Measurements from ENCODE around the gene SYT3. TPM values are rescaled to one million over a fixed set of nuclear protein-coding genes. Genes with fewer than 3 reads are reported as not detected.
"Not testable (repeated sequence)": the region's sequence is repeated elsewhere in the genome, so short reads cannot be mapped to it uniquely, and the experiment has no call there.

The SYT3 gene
- total RNA-seq, 1 experiment from 2014 or later: not detected

DNA sequence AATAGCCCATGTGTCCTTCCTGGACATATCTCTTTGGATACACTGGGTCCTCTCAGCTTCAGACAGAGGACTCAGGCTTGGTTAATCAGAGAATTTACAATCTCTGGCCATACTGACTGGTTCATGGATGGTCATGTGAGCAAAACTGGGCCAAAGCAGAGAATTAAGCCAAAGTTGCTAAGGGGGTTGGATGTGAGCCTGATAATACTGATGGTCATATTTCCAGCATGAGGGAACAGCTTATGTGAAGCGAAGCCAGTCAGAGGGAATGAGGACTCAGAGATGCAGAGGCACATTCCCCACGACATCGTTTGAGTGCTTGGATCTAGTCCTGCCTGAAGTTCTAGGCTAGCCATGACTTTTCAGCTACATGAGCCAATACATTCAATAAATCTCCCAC is 49.5 kb downstream of the SYT3 start:
- no peaks in the 10 kb centered on the region for H3K36me3 ChIP-seq (ENCODE audit: control insufficient read depth, insufficient read depth, low read length)
- POLR2A ChIA-PET: no interaction called here
- H3K27ac ChIP-seq (ENCODE audit: low read length): no peak overlapping the region
- H3K4me1 ChIP-seq (ENCODE audit: control insufficient read depth, insufficient read depth, low read length): no peaks in the 10 kb centered on the region
- H3K27me3 ChIP-seq (ENCODE audit: control insufficient read depth, insufficient read depth, low read length): 0 out of 2 replicates have a peak, but pooled peaks cover 2% of the 10 kb centered on the region
- intact Hi-C loops (cut with micrococcal nuclease; ENCODE audit: unreplicated experiment): no loop called here
- H3K9me3 ChIP-seq (ENCODE audit: control insufficient read depth, insufficient read depth, low read depth, low read length): no peaks in the 10 kb centered on the region
- CTCF ChIA-PET: no interaction called here
- DNase-seq (ENCODE audit: low read depth, low spot score) (no peak), ATAC-seq (no peak)
- TF ChIP-seq POLR2AphosphoS5 (IDR thresholded peaks at IDR 0.05; ENCODE audit: low read depth, low read length) (no peak), TCF7L2 (IDR thresholded peaks at IDR 0.05; ENCODE audit: low read depth, low read length) (no peak)
- H3K4me3 ChIP-seq (ENCODE audit: low read depth in 2 of 2, low read length in 2 of 2): no peak overlapping the region
- no TSS peak for BruUV-seq (replicated peaks)
- in situ Hi-C loops (cut with HindIII; ENCODE audit: low pct_unique_long_range_greater_than_20kb, low sequenced_read_pairs): no loop called here

DNA sequence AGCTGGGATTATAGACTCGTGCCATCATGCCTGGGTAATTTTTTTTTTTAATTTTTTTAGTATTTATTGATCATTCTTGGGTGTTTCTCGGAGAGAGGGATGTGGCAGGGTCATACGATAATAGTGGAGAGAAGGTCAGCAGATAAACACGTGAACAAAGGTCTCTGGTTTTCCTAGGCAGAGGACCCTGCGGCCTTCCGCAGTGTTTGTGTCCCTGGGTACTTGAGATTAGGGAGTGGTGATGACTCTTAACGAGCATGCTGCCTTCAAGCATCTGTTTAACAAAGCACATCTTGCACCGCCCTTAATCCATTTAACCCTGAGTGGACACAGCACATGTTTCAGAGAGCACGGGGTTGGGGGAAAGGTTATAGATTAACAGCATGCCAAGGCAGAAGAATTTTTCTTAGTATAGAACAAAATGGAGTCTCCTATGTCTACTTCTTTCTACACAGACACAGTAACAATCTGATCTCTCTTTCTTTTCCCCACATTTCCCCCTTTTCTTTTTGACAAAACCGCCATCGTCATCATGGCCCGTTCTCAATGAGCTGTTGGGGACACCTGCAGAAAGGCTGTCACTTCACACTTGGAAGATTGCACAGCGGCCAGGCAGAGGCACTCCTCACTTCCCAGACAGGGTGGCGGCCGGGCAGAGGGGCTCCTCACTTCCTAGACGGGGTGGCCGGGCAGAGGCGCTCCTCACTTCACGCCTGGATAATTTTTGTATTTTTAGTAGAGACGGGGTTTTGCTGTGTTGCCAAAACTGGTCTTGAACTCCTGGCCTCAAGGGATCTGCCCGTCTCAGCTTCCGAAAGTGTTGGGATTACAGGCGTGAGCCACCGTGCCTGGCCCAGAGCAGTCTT is 57.7 kb downstream of the SYT3 start:
- H3K27ac ChIP-seq (ENCODE audit: low read length); BruUV-seq (replicated peaks); H3K4me3 ChIP-seq (ENCODE audit: low read depth in 2 of 2, low read length in 2 of 2); H3K4me1 ChIP-seq (ENCODE audit: control insufficient read depth, insufficient read depth, low read length); in situ Hi-C loops (cut with HindIII; ENCODE audit: low pct_unique_long_range_greater_than_20kb, low sequenced_read_pairs); intact Hi-C loops (cut with micrococcal nuclease; ENCODE audit: unreplicated experiment); H3K27me3 ChIP-seq (ENCODE audit: control insufficient read depth, insufficient read depth, low read length); H3K36me3 ChIP-seq (ENCODE audit: control insufficient read depth, insufficient read depth, low read length); DNase-seq (ENCODE audit: low read depth, low spot score); POLR2A ChIA-PET; H3K9me3 ChIP-seq (ENCODE audit: control insufficient read depth, insufficient read depth, low read depth, low read length); ATAC-seq; CTCF ChIA-PET: not testable (repeated sequence)

DNA sequence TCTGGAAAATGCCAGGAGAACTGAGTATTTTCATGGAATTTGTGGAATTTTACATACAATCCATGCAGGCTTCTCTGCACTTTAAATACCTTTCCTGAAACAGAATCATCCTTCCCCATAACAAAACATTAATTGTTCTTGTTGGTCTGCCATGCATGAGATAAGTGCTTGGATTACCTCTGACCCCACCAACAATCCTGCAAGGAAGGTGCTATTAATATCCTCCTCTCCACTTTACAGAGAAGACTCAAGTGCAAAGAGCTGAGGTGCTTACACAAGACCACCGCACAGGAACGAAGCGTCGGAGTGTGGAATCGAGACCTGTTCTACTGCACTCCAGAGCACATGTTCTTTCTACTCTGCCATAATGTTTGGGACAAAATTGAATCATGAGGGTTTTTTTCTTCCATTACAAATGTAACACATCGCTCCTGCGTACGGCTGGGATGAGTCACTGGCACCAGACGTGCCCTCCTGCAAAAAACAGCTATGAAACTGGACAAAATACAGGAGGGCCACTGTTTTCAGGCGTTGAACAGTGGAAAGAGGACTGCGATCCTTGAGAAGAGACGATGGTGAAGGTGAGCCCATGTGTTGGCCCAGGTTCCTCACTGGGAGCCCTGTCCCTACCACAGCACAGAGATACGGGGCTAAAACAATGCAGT is 58.6 kb downstream of the SYT3 start:
- Histone ChIP-seq H3K4me1 (ENCODE audit: control insufficient read depth, insufficient read depth, low read length) (no peaks in the 10 kb centered on the region), H3K27me3 (ENCODE audit: control insufficient read depth, insufficient read depth, low read length) (no peaks in the 10 kb centered on the region), H3K27ac (ENCODE audit: low read length) (no peak overlapping the region), H3K9me3 (ENCODE audit: control insufficient read depth, insufficient read depth, low read depth, low read length) (no peaks in the 10 kb centered on the region), H3K4me3 (ENCODE audit: low read depth in 2 of 2, low read length in 2 of 2) (no peak overlapping the region), H3K36me3 (ENCODE audit: control insufficient read depth, insufficient read depth, low read length) (no peaks in the 10 kb centered on the region)
- in situ Hi-C loops (cut with HindIII; ENCODE audit: low pct_unique_long_range_greater_than_20kb, low sequenced_read_pairs): no loop called here
- TF ChIP-seq, protein P1, sequence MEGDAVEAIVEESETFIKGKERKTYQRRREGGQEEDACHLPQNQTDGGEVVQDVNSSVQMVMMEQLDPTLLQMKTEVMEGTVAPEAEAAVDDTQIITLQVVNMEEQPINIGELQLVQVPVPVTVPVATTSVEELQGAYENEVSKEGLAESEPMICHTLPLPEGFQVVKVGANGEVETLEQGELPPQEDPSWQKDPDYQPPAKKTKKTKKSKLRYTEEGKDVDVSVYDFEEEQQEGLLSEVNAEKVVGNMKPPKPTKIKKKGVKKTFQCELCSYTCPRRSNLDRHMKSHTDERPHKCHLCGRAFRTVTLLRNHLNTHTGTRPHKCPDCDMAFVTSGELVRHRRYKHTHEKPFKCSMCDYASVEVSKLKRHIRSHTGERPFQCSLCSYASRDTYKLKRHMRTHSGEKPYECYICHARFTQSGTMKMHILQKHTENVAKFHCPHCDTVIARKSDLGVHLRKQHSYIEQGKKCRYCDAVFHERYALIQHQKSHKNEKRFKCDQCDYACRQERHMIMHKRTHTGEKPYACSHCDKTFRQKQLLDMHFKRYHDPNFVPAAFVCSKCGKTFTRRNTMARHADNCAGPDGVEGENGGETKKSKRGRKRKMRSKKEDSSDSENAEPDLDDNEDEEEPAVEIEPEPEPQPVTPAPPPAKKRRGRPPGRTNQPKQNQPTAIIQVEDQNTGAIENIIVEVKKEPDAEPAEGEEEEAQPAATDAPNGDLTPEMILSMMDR (IDR thresholded peaks at IDR 0.05): no peak
- TF ChIP-seq POLR2AphosphoS5 (IDR thresholded peaks at IDR 0.05; ENCODE audit: low read depth, low read length) (no peak), SIN3A (IDR thresholded peaks at IDR 0.05; ENCODE audit: borderline replicate concordance, insufficient read depth, low read depth, low read length) (no peak), TCF7L2 (IDR thresholded peaks at IDR 0.05; ENCODE audit: low read depth, low read length) (no peak)
- TF ChIP-seq, protein P2, sequence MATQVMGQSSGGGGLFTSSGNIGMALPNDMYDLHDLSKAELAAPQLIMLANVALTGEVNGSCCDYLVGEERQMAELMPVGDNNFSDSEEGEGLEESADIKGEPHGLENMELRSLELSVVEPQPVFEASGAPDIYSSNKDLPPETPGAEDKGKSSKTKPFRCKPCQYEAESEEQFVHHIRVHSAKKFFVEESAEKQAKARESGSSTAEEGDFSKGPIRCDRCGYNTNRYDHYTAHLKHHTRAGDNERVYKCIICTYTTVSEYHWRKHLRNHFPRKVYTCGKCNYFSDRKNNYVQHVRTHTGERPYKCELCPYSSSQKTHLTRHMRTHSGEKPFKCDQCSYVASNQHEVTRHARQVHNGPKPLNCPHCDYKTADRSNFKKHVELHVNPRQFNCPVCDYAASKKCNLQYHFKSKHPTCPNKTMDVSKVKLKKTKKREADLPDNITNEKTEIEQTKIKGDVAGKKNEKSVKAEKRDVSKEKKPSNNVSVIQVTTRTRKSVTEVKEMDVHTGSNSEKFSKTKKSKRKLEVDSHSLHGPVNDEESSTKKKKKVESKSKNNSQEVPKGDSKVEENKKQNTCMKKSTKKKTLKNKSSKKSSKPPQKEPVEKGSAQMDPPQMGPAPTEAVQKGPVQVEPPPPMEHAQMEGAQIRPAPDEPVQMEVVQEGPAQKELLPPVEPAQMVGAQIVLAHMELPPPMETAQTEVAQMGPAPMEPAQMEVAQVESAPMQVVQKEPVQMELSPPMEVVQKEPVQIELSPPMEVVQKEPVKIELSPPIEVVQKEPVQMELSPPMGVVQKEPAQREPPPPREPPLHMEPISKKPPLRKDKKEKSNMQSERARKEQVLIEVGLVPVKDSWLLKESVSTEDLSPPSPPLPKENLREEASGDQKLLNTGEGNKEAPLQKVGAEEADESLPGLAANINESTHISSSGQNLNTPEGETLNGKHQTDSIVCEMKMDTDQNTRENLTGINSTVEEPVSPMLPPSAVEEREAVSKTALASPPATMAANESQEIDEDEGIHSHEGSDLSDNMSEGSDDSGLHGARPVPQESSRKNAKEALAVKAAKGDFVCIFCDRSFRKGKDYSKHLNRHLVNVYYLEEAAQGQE (IDR thresholded peaks at IDR 0.05; ENCODE audit: insufficient read depth in 1 of 2, low read depth in 2 of 2, low read length in 1 of 2): no peak
- ChIA-PET POLR2A (no interaction called here), CTCF (no interaction called here)
- BruUV-seq (replicated peaks): no TSS peak
- DNase-seq (ENCODE audit: low read depth, low spot score) (no peak), ATAC-seq (no peak)
- intact Hi-C loops (cut with micrococcal nuclease; ENCODE audit: unreplicated experiment): no loop called here
